Left lung (tissue), 10 donors: ENCODE data around the gene AADACL4. TPM values are rescaled to one million over a fixed set of nuclear protein-coding genes. Genes with fewer than 3 reads are reported as not detected.

Experiments
- ATAC-seq: fragments of 200-7000 bp; cut with Tn5 transposase; one replicate; pipeline ENCODE4 v1.9.1; 2020; ENCODE audit warnings: moderate library complexity
- DNase-seq, 4 donors: peaks; one replicate each; pipeline ENCODE4 v3.0.0-alpha.2; 2013 to 2020
- H3K27ac ChIP-seq, 2 donors: fragments of 200-600 bp; sonication (generic) in 1 of 2; one replicate each; pipeline versions ENCODE4 v1.5.0 to v1.8.0; 2020 to 2021
- H3K27me3 ChIP-seq, 2 donors: fragments of 200-600 bp; sonication (generic) in 1 of 2; one replicate each; pipeline versions ENCODE4 v1.5.0 to v1.8.0; 2020 to 2021
- H3K36me3 ChIP-seq, 2 donors: fragments of 200-600 bp; sonication (generic) in 1 of 2; one replicate each; pipeline versions ENCODE4 v1.5.0 to v1.8.0; 2020 to 2021
- H3K4me1 ChIP-seq, 2 donors: fragments of 200-600 bp; one replicate each; pipeline ENCODE4 v1.8.0; 2021
- H3K4me3 ChIP-seq, 2 donors: fragments of 200-600 bp; sonication (generic) in 1 of 2; one replicate each; pipeline versions ENCODE4 v1.5.0 to v1.8.0; 2020 to 2021; ENCODE audit warnings: mild to moderate bottlenecking in 1 of 2
- H3K9me3 ChIP-seq, 2 donors: fragments of 200-600 bp; sonication (generic) in 1 of 2; one replicate each; pipeline versions ENCODE4 v1.5.0 to v1.8.0; 2020 to 2021
- intact Hi-C, 2 donors: fragments of 100-400 bp; cut with DNase I; formaldehyde crosslinking; loops; one replicate each; pipeline versions ENCODE4 v1.11.2 to v1.14.2; 2022
- polyA plus RNA-seq, 6 donors: library from polyadenylated mRNA; unstranded; fragments of 120-200 nt; gene quantifications; one replicate each; pipeline ENCODE4 v1.2.1, GENCODE V29; 2013; ENCODE audit not compliant: insufficient read length in 6 of 6
- total RNA-seq, 2 donors: library from RNA; stranded (reverse); fragmentation: NEBNext Ultra II Directional; extraction: Animal tissue kit (Norgen Biotek cat#: 25700); gene quantifications; one replicate each; pipeline ENCODE4 v1.2.1, GENCODE V29; 2021
- TF ChIP-seq, protein P1 (sequence below), 2 donors: fragments of 200-600 bp; sonication (generic) in 1 of 2; IDR thresholded peaks; one replicate each; pipeline versions ENCODE4 v1.5.0 to v1.8.0; 2021; ENCODE audit warnings: antibody characterized with exemption in 2 of 2
- donor health status: DM: no; HTN: yes; CAD: no.
- donor health status: DM: no; HTN: no; CAD: no.

AADACL4 gene
- total and polyA plus RNA-seq, 8 donors: 0.10 to 0.11 TPM; not detected in 6

DNA sequence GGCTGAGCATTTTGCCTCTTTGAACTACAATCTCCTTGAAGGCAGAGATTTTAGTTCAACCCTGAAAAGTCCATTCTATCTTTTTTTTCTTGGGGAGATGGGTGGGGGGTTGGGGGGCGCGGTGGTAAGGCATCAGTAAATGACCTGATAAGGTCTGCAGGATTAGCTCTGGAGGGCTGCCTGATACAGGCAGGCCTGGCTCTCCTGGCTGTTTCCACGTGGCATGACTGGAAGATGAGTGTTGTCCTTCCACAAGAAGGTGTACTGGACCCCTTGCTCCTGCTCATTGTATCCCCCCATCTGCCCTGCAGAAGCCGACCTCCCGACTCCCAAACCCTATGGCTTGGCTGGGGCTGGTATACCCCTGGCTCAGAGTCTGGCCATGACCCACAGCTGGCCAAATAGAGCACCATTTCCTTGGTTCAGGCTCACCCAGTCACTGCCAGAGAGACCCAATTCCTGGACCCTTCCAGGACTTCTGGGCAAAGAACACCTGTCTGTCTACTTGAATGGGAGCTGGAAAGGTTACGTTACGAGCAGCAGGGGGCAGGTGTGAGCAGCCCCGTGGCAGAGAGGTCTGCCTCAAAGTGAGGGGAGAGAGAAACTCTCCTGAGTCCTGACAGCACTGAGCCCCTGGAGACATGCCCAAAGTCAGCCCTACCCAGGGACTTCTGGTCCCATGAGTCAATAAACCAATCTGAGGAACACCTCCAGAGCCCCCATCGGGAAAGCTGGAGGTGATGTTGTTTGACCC, 42.8 kb upstream of the AADACL4 start:
- Histone ChIP-seq H3K9me3 (no peaks in the 10 kb centered on the region), H3K4me1 (peaks cover 37 to 77% of the 10 kb centered on the region in 2 donors), H3K27me3 (peaks cover 0 to 2% of the 10 kb centered on the region in 2 donors), H3K27ac (no peak overlapping the region), H3K36me3 (no peaks in the 10 kb centered on the region), H3K4me3 (no peak overlapping the region)
- intact Hi-C loops: no loop called here
- TF ChIP-seq, protein P1, sequence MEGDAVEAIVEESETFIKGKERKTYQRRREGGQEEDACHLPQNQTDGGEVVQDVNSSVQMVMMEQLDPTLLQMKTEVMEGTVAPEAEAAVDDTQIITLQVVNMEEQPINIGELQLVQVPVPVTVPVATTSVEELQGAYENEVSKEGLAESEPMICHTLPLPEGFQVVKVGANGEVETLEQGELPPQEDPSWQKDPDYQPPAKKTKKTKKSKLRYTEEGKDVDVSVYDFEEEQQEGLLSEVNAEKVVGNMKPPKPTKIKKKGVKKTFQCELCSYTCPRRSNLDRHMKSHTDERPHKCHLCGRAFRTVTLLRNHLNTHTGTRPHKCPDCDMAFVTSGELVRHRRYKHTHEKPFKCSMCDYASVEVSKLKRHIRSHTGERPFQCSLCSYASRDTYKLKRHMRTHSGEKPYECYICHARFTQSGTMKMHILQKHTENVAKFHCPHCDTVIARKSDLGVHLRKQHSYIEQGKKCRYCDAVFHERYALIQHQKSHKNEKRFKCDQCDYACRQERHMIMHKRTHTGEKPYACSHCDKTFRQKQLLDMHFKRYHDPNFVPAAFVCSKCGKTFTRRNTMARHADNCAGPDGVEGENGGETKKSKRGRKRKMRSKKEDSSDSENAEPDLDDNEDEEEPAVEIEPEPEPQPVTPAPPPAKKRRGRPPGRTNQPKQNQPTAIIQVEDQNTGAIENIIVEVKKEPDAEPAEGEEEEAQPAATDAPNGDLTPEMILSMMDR (IDR thresholded peaks at IDR 0.05): peak; percentile 33 to 39
- peak in 1 of 4 donors; percentile 48 for DNase-seq
- peak; percentile 7 for ATAC-seq

DNA sequence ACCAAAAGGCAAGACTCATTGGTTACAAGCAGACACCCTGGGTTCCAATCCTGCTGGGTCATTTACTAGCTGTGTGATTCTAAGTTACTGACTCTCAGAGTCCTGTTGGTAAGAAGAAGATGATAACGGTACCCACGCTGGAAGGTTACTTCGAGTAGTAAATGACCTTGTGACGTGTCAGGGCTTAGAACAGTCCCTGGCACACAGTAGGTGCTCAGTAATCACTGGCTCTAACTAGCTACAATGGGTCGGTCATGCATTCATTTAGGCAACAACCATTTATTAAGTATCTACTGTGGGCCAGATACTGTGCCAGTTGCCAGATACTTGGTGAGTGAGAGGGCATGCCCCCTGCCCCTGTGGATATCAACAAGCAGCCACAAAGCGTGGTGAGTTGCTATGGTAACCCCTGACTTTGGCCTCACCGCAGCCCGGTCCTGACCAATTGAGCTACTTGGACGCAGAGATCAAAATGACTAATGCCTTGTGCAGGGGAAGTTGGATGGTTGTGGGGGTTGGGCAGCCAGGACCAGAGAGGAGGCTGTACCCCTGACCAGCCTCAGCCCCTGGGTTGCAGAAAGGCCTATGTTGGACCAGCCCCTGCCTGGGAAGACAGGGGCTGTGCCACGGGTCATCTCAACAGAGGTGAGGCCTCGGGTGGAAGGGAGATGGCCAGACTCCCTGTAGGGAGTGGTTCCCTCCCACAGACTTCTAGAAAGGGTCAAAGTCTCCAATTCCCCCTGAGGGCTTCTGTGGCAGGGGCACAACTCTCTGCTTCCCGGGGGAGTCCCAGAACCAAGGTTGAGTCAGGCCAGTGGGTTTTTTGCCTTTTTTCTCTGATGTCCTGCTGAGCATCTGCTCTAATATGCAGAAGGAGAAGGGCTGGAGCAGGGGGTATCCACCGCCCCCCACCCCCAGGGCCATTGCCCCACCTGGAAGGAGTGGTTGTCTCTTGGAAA, 41.9 kb upstream of the AADACL4 start:
- Histone ChIP-seq H3K27me3 (no peaks in the 10 kb centered on the region), H3K4me3 (no peak overlapping the region), H3K27ac (no peak overlapping the region), H3K9me3 (peaks cover 0 to 4% of the 10 kb centered on the region in 2 donors), H3K36me3 (no peaks in the 10 kb centered on the region), H3K4me1 (peaks cover 28 to 72% of the 10 kb centered on the region in 2 donors)
- TF ChIP-seq, protein P1 (IDR thresholded peaks at IDR 0.05): no peak
- ATAC-seq (peak; percentile 33), DNase-seq (peak in 1 of 4 donors; percentile 68)
- intact Hi-C loops: no loop called here

DNA sequence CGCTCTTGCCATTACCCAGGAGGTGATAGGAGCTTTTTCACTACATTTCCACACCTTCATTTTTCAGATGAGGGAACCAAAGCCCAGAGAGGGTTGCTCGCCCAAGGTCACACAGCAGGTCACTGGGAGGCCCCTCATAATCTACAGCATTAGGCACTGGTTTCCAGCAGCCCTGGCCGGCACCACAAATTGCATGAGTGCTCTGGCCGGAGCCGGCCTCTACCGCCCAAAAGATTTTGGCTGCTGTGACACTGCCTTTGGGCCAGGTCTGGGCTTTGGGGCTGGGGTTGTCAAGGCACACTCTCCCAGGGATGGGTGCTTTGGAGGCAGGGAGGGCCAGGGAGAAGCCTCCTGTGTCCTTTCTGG, 41.2 kb upstream of the AADACL4 start:
- intact Hi-C loops: no loop called here
- TF ChIP-seq, protein P1 (IDR thresholded peaks at IDR 0.05): no peak
- Histone ChIP-seq H3K27ac (no peak overlapping the region), H3K4me3 (no peak overlapping the region), H3K27me3 (no peaks in the 10 kb centered on the region), H3K4me1 (peaks cover 23 to 67% of the 10 kb centered on the region in 2 donors), H3K9me3 (peaks cover 0 to 7% of the 10 kb centered on the region in 2 donors), H3K36me3 (no peaks in the 10 kb centered on the region)
- no peak for ATAC-seq
- no peak for DNase-seq

- Histone ChIP-seq H3K4me3 (no peak overlapping the region), H3K4me1 (peaks cover 23 to 62% of the 10 kb centered on the region in 2 donors), H3K9me3 (peaks cover 0 to 7% of the 10 kb centered on the region in 2 donors), H3K27ac (peak overlapping the region in 1 of 2 donors; percentile 50), H3K27me3 (no peaks in the 10 kb centered on the region), H3K36me3 (no peaks in the 10 kb centered on the region)
- DNase-seq: no peak
- ATAC-seq: no peak
- TF ChIP-seq, protein P1 (IDR thresholded peaks at IDR 0.05): no peak
- intact Hi-C loops: no loop called here
Measured at GRCh38 chr1:12603224-12603623, 40.7 kb upstream of the AADACL4 start.
